Sigmoid colon (tissue), 7 donors: ENCODE measurements around the gene NRG2. TPM values are rescaled to one million over a fixed set of nuclear protein-coding genes. Genes with fewer than 3 reads are reported as not detected.

Source experiments
- DNase-seq: peaks from one replicate; pipeline ENCODE4 v3.0.0-alpha.2; 2019
- H3K27ac ChIP-seq, 4 donors: fragments of 200-600 bp; sonication (generic); one replicate each; pipeline ENCODE4 v1.5.1; 2016 to 2019; ENCODE audit warnings: mild to moderate bottlenecking in 1 of 4
- H3K27me3 ChIP-seq, 3 donors: fragments of 200-600 bp; sonication (generic); one replicate each; pipeline ENCODE4 v1.5.1; 2019; ENCODE audit warnings: mild to moderate bottlenecking in 1 of 3
- H3K36me3 ChIP-seq, 4 donors: fragments of 200-600 bp; sonication (generic); one replicate each; pipeline ENCODE4 v1.5.1; 2016 to 2019
- H3K4me1 ChIP-seq, 4 donors: fragments of 200-600 bp; sonication (generic); one replicate each; pipeline ENCODE4 v1.5.1; 2017 to 2019
- H3K4me3 ChIP-seq, 4 donors: fragments of 200-600 bp; sonication (generic); one replicate each; pipeline ENCODE4 v1.5.1; 2017 to 2019; ENCODE audit warnings: mild to moderate bottlenecking in 2 of 4, moderate library complexity in 1 of 4
- H3K9me3 ChIP-seq, 4 donors: fragments of 200-600 bp in 3 of 4; sonication (generic) in 3 of 4; one replicate each; pipeline versions ENCODE4 v1.5.1 to v1.6.1; 2013 to 2019
- EP300 ChIP-seq, 4 donors: sonication (generic); formaldehyde crosslinking; IDR thresholded peaks; one replicate each; pipeline ENCODE4 v1.6.1; 2017; ENCODE audit warnings: antibody characterized with exemption in 4 of 4
- POLR2A ChIP-seq, 2 donors: fragments of 450-650 bp; IDR thresholded peaks; one replicate each; pipeline ENCODE4 v1.6.1; 2016; ENCODE audit warnings: antibody characterized with exemption in 2 of 2, mild to moderate bottlenecking in 2 of 2, moderate library complexity in 2 of 2
- POLR2AphosphoS5 ChIP-seq, 4 donors: sonication (generic); formaldehyde crosslinking; IDR thresholded peaks; one replicate each; pipeline ENCODE4 v1.6.1; 2017; ENCODE audit warnings: antibody characterized with exemption in 4 of 4
- WGBS, 2 donors: extraction: QIAGEN DNeasy Blood & Tissue Kit; methylation state at CpG; one replicate each; pipeline ENCODE4 v1.1.7; 2013; 5-methylcytosine and 5-hydroxymethylcytosine counted together
- intact Hi-C: fragments of 100-400 bp; cut with DNase I; formaldehyde crosslinking; loops from one replicate; pipeline ENCODE4 v1.15.1; 2023
- polyA plus RNA-seq, 3 donors: library from polyadenylated mRNA; stranded (reverse); fragments of 200-250 nt; gene quantifications; one replicate each; pipeline ENCODE4 v1.2.3, GENCODE V29; 2013
- total RNA-seq, 4 donors: library from RNA; depleted of rRNA; stranded (reverse); fragments of >200 nt; gene quantifications; one replicate each; pipeline ENCODE4 v1.1.0, GENCODE V29; 2016
- TF ChIP-seq, protein P1 (sequence below), 4 experiments: fragments of 450-650 bp in 3 of 4; fragments of 200-600 bp in 1 of 4; IDR thresholded peaks; one replicate each; pipeline ENCODE4 v1.5.1; 2016 to 2019; ENCODE audit warnings: antibody characterized with exemption in 4 of 4, mild to moderate bottlenecking in 3 of 4, moderate library complexity in 2 of 4
- donor health status: healthy with polysubstance abuse.
- donor health status: Bipolar disorder and iron deficiency.
- donor health status: healthy.

The NRG2 gene
- total and polyA plus RNA-seq, 7 donors = 0.80 to 11.9 (median 4.8) TPM; not detected in 2

- TF ChIP-seq EP300 (IDR thresholded peaks at IDR 0.05) (no peak), POLR2AphosphoS5 (IDR thresholded peaks at IDR 0.05) (no peak), POLR2A (IDR thresholded peaks at IDR 0.05) (no peak)
- TF ChIP-seq, protein P1, sequence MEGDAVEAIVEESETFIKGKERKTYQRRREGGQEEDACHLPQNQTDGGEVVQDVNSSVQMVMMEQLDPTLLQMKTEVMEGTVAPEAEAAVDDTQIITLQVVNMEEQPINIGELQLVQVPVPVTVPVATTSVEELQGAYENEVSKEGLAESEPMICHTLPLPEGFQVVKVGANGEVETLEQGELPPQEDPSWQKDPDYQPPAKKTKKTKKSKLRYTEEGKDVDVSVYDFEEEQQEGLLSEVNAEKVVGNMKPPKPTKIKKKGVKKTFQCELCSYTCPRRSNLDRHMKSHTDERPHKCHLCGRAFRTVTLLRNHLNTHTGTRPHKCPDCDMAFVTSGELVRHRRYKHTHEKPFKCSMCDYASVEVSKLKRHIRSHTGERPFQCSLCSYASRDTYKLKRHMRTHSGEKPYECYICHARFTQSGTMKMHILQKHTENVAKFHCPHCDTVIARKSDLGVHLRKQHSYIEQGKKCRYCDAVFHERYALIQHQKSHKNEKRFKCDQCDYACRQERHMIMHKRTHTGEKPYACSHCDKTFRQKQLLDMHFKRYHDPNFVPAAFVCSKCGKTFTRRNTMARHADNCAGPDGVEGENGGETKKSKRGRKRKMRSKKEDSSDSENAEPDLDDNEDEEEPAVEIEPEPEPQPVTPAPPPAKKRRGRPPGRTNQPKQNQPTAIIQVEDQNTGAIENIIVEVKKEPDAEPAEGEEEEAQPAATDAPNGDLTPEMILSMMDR (IDR thresholded peaks at IDR 0.05) = no peak
- Histone ChIP-seq H3K27me3 (no peaks in the 10 kb centered on the region), H3K36me3 (no peaks in the 10 kb centered on the region), H3K4me1 (peaks cover 0 to 6% (median 4%) of the 10 kb centered on the region in 4 donors), H3K27ac (no peak overlapping the region), H3K4me3 (no peak overlapping the region), H3K9me3 (no peaks in the 10 kb centered on the region)
- intact Hi-C loops = no loop called here
- DNase-seq = no peak
- 71% methylated on average over 3 of the region's 3 CpGs for WGBS, 2 donors
Observed at GRCh38 chr5:139980765-139981164, 62.3 kb downstream of the NRG2 start.

GRCh38 chr5:139979943-139980342 is 63.2 kb downstream of the NRG2 start:
- TF ChIP-seq, protein P1 (IDR thresholded peaks at IDR 0.05) = no peak
- TF ChIP-seq POLR2A (IDR thresholded peaks at IDR 0.05) (no peak), POLR2AphosphoS5 (IDR thresholded peaks at IDR 0.05) (no peak), EP300 (IDR thresholded peaks at IDR 0.05) (no peak)
- Histone ChIP-seq H3K4me3 (no peak overlapping the region), H3K27ac (no peak overlapping the region), H3K27me3 (no peaks in the 10 kb centered on the region), H3K9me3 (no peaks in the 10 kb centered on the region), H3K36me3 (no peaks in the 10 kb centered on the region), H3K4me1 (peaks cover 0 to 8% (median 0%) of the 10 kb centered on the region in 4 donors)
- no peak for DNase-seq
- 67 to 81% methylated on average over 2 of the region's 2 CpGs for WGBS, 2 donors
- intact Hi-C loops = no loop called here

- no peak for DNase-seq
- TF ChIP-seq, protein P1 (IDR thresholded peaks at IDR 0.05) = no peak
- TF ChIP-seq POLR2A (IDR thresholded peaks at IDR 0.05) (no peak), EP300 (IDR thresholded peaks at IDR 0.05) (no peak), POLR2AphosphoS5 (IDR thresholded peaks at IDR 0.05) (no peak)
- no peaks in the 10 kb centered on the region for H3K36me3 ChIP-seq
- no peaks in the 10 kb centered on the region for H3K9me3 ChIP-seq
- intact Hi-C loops = no loop called here
- no peak overlapping the region for H3K4me3 ChIP-seq
- 81 to 85% methylated on average over 3 of the region's 3 CpGs for WGBS, 2 donors
- no peak overlapping the region for H3K27ac ChIP-seq
- H3K4me1 ChIP-seq = peaks cover 0 to 8% (median 0%) of the 10 kb centered on the region in 4 donors
- no peaks in the 10 kb centered on the region for H3K27me3 ChIP-seq
Observed at GRCh38 chr5:139979518-139979917, 63.6 kb downstream of the NRG2 start.

GRCh38 chr5:139976703-139977102 is 66.4 kb downstream of the NRG2 start:
- TF ChIP-seq, protein P1 (IDR thresholded peaks at IDR 0.05) = no peak
- TF ChIP-seq POLR2AphosphoS5 (IDR thresholded peaks at IDR 0.05) (no peak), POLR2A (IDR thresholded peaks at IDR 0.05) (no peak), EP300 (IDR thresholded peaks at IDR 0.05) (no peak)
- H3K4me1 ChIP-seq = peaks cover 0 to 8% (median 0%) of the 10 kb centered on the region in 4 donors
- no peaks in the 10 kb centered on the region for H3K27me3 ChIP-seq
- no peaks in the 10 kb centered on the region for H3K9me3 ChIP-seq
- no peak for DNase-seq
- no peaks in the 10 kb centered on the region for H3K36me3 ChIP-seq
- WGBS, 2 donors = 82 to 83% methylated on average over 1 of the region's 1 CpG
- H3K27ac ChIP-seq = no peak overlapping the region
- no peak overlapping the region for H3K4me3 ChIP-seq
- intact Hi-C loops = no loop called here

- 20 to 48% methylated on average over 1 of the region's 1 CpG for WGBS, 2 donors
- Histone ChIP-seq H3K4me1 (peaks cover 0 to 8% (median 0%) of the 10 kb centered on the region in 4 donors), H3K4me3 (no peak overlapping the region), H3K36me3 (no peaks in the 10 kb centered on the region), H3K27me3 (no peaks in the 10 kb centered on the region), H3K27ac (no peak overlapping the region), H3K9me3 (no peaks in the 10 kb centered on the region)
- DNase-seq = no peak
- intact Hi-C loops = no loop called here
- TF ChIP-seq POLR2AphosphoS5 (IDR thresholded peaks at IDR 0.05) (no peak), POLR2A (IDR thresholded peaks at IDR 0.05) (no peak), EP300 (IDR thresholded peaks at IDR 0.05) (no peak)
- TF ChIP-seq, protein P1 (IDR thresholded peaks at IDR 0.05) = no peak
Observed at GRCh38 chr5:139975942-139976341, 67.2 kb downstream of the NRG2 start.
